GM23248 (cell line): ENCODE measurements around the gene FRMD6.

Source experiments
- EZH2 ChIP-seq: fragments of 200-600 bp; sonication (generic); IDR thresholded peaks from 2 replicates; pipeline ENCODE4 v1.6.1; 2018; ENCODE audit warnings: antibody characterized with exemption, mild to moderate bottlenecking; ENCODE audit not compliant: insufficient read depth, poor library complexity, severe bottlenecking
- EZH2phosphoT487 ChIP-seq: fragments of 200-600 bp; sonication (generic); IDR thresholded peaks from 2 replicates; pipeline ENCODE4 v1.6.1; 2018; ENCODE audit warnings: antibody characterized with exemption, moderate library complexity, mild to moderate bottlenecking, low read depth; ENCODE audit not compliant: insufficient read depth

DNA sequence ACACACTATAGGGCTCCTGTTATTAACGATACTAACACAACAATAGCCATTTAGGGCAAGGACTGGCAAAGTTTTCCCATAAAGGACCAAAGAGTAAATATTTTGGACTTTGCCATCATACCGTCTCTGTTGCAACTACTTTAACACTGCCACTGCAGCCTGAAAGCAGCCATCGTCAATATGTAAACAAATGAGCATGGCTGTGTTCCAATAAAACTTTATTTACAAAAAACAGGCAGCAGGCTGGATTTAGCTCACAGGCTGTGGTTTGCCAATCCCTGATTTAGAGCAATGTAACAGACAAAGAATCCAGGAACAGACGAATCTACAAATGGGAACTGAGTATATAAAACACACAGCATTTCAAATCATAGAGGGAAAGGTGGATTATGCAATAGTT is 84.1 kb downstream of the FRMD6 start:
- TF ChIP-seq EZH2 (no peak), EZH2phosphoT487 (no peak)
